ENCODE results near the gene SLC38A10.

The SLC38A10 gene

DNA sequence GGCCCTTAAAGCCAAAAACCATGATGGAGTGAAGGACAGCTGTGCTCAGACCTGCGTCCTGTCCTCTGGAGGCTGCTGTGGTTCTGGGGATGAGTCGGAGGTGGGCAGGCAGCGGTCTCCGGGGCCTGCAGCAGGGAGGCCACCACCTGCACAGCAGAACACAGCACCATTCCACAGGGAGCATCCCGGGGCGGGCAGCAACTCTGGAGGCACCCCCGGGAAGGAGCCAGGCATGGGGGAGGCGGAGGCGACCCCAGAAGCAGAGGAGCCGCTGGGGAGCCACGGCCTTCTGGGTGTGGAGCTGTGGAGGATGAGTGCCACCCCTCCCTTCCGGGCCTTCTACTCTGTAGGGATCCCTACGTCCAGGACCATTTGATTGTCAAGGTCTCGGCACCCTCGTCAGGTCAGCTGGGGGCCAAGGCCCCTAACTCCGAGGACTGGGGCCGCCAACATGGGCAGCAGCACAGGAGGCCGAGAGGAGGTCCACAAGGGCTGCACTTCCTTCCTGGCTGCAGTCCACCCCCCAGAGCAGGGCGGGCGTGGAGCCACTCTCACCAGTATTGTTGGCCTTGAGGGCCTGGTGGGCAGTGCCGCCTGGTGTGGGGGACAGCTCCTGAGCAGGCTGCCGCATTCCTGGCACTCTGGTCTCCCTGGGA, 96.2 kb downstream of the SLC38A10 start:
- Histone ChIP-seq H3K4me1 (ENCODE audit: control insufficient read depth, insufficient read depth, low read length, poor library complexity, severe bottlenecking) (no peaks in the 10 kb centered on the region), H3K9me3 (ENCODE audit: control insufficient read depth, low read length) (no peaks in the 10 kb centered on the region), H3K36me3 (ENCODE audit: control insufficient read depth, insufficient read depth, low read length) (no peaks in the 10 kb centered on the region), H3K4me3 (ENCODE audit: insufficient read depth, low read depth, low read length, poor library complexity, severe bottlenecking) (no peak overlapping the region), H3K27me3 (replicated peaks; ENCODE audit: control insufficient read depth, insufficient read depth, low read length, poor library complexity, severe bottlenecking) (no peaks in the 10 kb centered on the region), H3K27ac (ENCODE audit: insufficient read depth, low read length, poor library complexity, severe bottlenecking) (no peak overlapping the region)
- DNase-seq = no peak

DNA sequence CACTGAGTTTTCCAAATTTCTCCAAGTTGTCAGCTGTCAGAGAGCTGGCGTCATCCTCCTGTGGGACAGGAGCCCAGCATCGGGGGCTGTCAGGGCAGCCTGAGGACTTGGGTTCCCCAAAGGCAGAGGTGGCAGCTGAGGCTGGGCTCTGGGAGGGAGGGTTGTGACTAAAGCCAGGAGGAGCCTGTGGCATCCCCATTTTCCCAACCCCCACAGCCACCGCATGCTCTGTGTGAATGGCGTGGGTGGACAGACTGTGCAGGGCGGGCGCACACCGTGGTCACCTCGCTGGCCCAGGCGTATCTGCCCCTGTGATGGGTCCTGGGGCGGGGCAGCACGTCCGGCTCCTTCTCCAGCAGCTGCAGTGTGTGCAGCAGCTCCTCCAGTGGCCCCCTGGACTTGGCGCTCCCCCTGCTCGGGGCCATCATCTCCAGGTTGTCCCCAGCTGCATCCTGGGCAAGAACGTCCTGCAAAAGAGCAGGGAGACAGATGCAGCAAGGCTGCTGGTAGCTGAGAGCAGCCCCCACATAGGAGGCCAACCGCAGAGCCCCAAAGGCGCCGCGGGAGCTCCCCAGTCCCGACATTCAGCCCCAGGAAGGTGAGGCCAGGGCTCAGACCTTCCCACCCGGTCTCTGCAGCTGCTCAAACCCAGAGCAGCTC, 97.1 kb downstream of the SLC38A10 start:
- H3K27ac ChIP-seq (ENCODE audit: insufficient read depth, low read length, poor library complexity, severe bottlenecking) = no peak overlapping the region
- no peaks in the 10 kb centered on the region for H3K4me1 ChIP-seq (ENCODE audit: control insufficient read depth, insufficient read depth, low read length, poor library complexity, severe bottlenecking)
- no peaks in the 10 kb centered on the region for H3K27me3 ChIP-seq (replicated peaks; ENCODE audit: control insufficient read depth, insufficient read depth, low read length, poor library complexity, severe bottlenecking)
- no peaks in the 10 kb centered on the region for H3K36me3 ChIP-seq (ENCODE audit: control insufficient read depth, insufficient read depth, low read length)
- H3K9me3 ChIP-seq (ENCODE audit: control insufficient read depth, low read length) = no peaks in the 10 kb centered on the region
- DNase-seq = no peak
- H3K4me3 ChIP-seq (ENCODE audit: insufficient read depth, low read depth, low read length, poor library complexity, severe bottlenecking) = no peak overlapping the region

DNA sequence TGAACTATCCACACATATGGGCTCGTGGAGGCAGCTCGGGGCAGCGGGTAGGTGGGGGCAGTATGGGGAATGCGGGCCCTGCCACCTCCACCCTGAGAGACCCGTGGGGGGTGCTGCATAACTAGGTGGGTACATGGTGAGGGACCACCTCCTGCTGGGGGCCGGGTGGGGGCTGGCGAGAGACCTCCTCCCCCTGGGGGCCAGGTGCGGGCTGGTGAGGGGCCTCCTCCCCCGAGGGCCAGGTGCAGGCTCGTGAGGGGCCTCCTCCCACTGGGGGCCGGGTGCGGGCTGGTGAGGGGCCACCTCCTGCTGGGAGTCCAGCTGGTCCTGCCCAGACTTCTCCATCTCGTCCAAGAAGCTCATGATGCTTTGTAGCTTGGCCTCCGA, 97.7 kb downstream of the SLC38A10 start:
- H3K4me1 ChIP-seq (ENCODE audit: control insufficient read depth, insufficient read depth, low read length, poor library complexity, severe bottlenecking) = no peaks in the 10 kb centered on the region
- no peak overlapping the region for H3K4me3 ChIP-seq (ENCODE audit: insufficient read depth, low read depth, low read length, poor library complexity, severe bottlenecking)
- H3K36me3 ChIP-seq (ENCODE audit: control insufficient read depth, insufficient read depth, low read length) = no peaks in the 10 kb centered on the region
- no peak overlapping the region for H3K27ac ChIP-seq (ENCODE audit: insufficient read depth, low read length, poor library complexity, severe bottlenecking)
- no peak for DNase-seq
- no peaks in the 10 kb centered on the region for H3K27me3 ChIP-seq (replicated peaks; ENCODE audit: control insufficient read depth, insufficient read depth, low read length, poor library complexity, severe bottlenecking)
- H3K9me3 ChIP-seq (ENCODE audit: control insufficient read depth, low read length) = no peaks in the 10 kb centered on the region

DNA sequence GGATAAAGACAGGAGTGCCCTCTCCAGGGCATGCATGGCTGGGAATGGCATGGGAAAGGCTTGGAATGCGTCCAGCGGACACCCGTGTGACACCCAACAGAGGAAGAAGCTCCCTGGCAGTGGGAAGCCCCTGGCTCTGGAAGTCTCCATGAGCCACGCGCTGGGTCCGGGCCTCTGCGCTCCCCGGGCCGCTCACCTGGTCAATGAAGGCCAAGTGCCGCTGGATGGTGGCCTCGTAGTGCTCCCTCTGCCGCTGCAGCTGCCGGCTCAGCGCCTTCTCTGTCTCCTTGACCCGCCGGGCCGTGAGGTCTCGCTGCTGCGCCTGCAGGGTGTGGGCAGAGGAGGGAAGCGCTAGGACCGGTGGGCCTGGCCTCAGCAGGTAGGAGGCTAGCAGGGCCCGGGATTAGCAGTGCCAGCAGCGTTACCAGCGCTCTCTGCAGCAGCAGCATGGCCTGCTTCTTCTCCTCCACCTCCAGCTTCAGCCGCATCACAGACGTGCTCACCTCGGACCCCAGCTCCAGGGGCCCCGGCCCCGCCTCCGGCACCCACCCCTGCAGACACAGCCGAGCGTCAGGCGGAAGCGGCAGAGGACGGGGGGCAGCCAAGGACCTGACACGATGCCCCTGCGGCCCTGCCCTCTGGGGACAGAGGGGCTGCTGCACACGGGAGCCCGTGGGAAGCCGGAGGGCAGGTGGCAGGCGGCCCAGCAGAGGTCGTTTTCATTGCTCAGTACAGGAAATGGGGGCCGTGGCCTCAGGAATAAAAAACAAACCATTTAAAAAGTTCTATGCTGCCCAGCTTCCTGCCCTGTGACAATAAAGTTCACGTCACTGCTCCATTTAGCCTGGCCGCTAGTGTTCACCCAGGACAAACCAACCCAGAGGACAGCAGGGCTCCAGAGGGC, 98.3 kb downstream of the SLC38A10 start:
- Histone ChIP-seq H3K36me3 (ENCODE audit: control insufficient read depth, insufficient read depth, low read length) (no peaks in the 10 kb centered on the region), H3K4me1 (ENCODE audit: control insufficient read depth, insufficient read depth, low read length, poor library complexity, severe bottlenecking) (no peaks in the 10 kb centered on the region), H3K27me3 (replicated peaks; ENCODE audit: control insufficient read depth, insufficient read depth, low read length, poor library complexity, severe bottlenecking) (no peaks in the 10 kb centered on the region), H3K9me3 (ENCODE audit: control insufficient read depth, low read length) (no peaks in the 10 kb centered on the region), H3K27ac (ENCODE audit: insufficient read depth, low read length, poor library complexity, severe bottlenecking) (no peak overlapping the region), H3K4me3 (ENCODE audit: insufficient read depth, low read depth, low read length, poor library complexity, severe bottlenecking) (no peak overlapping the region)
- no peak for DNase-seq

DNA sequence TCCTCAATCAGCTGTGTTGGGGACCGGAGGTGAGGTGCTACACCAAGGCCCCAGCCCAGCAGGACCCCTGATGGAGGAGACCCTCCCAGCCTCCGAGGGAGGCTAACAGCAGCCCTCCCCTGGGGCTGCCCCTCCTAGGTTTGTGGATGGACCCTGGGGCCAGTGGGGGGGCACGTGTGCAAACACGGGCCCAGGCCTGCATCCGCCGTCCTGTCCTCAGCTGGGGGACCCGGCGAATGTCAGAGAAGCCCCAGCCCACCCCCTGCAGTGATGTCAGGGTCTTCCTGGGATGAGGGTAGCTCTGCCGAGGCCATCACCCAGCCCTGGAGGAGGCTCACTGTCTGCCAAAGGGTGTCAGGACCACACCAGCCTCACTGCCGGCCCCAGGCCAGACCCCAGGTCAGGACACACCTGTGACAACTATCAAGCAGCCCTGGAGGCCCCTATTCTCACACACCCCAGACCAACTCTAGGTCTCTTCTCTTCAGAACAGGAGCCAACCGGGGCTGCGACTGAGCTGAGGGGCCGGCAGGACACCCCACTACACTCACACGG, 99.1 kb downstream of the SLC38A10 start:
- no peaks in the 10 kb centered on the region for H3K4me1 ChIP-seq (ENCODE audit: control insufficient read depth, insufficient read depth, low read length, poor library complexity, severe bottlenecking)
- no peak overlapping the region for H3K4me3 ChIP-seq (ENCODE audit: insufficient read depth, low read depth, low read length, poor library complexity, severe bottlenecking)
- H3K27me3 ChIP-seq (replicated peaks; ENCODE audit: control insufficient read depth, insufficient read depth, low read length, poor library complexity, severe bottlenecking) = no peaks in the 10 kb centered on the region
- DNase-seq = no peak
- no peak overlapping the region for H3K27ac ChIP-seq (ENCODE audit: insufficient read depth, low read length, poor library complexity, severe bottlenecking)
- H3K9me3 ChIP-seq (ENCODE audit: control insufficient read depth, low read length) = no peaks in the 10 kb centered on the region
- no peaks in the 10 kb centered on the region for H3K36me3 ChIP-seq (ENCODE audit: control insufficient read depth, insufficient read depth, low read length)

Data from effector memory CD4-positive, alpha-beta T cell (primary cell).